Fibroblast of skin of left biceps (primary cell): ENCODE results near the gene TBCK.

Experiments used
- DNase-seq, 2 experiments: peaks; one replicate each; pipeline ENCODE4 v3.0.0-alpha.2; 2013; ENCODE audit warnings: low read depth in 2 of 2

Gene TBCK

GRCh38 chr4:106046083-106046482, 269.9 kb downstream of the TBCK start:
- no peak for DNase-seq

- DNase-seq: no peak
Measured at GRCh38 chr4:106041294-106042002, 274.6 kb downstream of the TBCK start.

GRCh38 chr4:106039796-106040195, 276.2 kb downstream of the TBCK start:
- DNase-seq: peak; percentile 27 to 29

GRCh38 chr4:106038908-106039307, 277.1 kb downstream of the TBCK start:
- no peak for DNase-seq

- no peak for DNase-seq
Measured at GRCh38 chr4:106038012-106038411, 278.0 kb downstream of the TBCK start.

- DNase-seq: no peak
Measured at GRCh38 chr4:106036848-106037247, 279.2 kb downstream of the TBCK start.

GRCh38 chr4:106036334-106036733, 279.7 kb downstream of the TBCK start:
- no peak for DNase-seq

GRCh38 chr4:106035204-106035603, 280.8 kb downstream of the TBCK start:
- no peak for DNase-seq

- DNase-seq: no peak
Measured at GRCh38 chr4:106034751-106035150, 281.3 kb downstream of the TBCK start.

- peak in 1 of 2 experiments; percentile 7 for DNase-seq
Measured at GRCh38 chr4:106034220-106034619, 281.8 kb downstream of the TBCK start.

GRCh38 chr4:106033469-106033868, 282.5 kb downstream of the TBCK start:
- DNase-seq: no peak

GRCh38 chr4:106032851-106033286, 283.1 kb downstream of the TBCK start:
- no peak for DNase-seq

GRCh38 chr4:106022454-106022853, 293.6 kb downstream of the TBCK start:
- DNase-seq: no peak

GRCh38 chr4:106021737-106022410, 294.1 kb downstream of the TBCK start:
- DNase-seq: no peak

- DNase-seq: peak; percentile 25 to 28
Measured at GRCh38 chr4:106019771-106020170, 296.2 kb downstream of the TBCK start.

- DNase-seq: no peak
Measured at GRCh38 chr4:106017975-106018374, 298.0 kb downstream of the TBCK start.

GRCh38 chr4:106011387-106011786, 304.6 kb downstream of the TBCK start:
- DNase-seq: no peak

GRCh38 chr4:106010761-106011160, 305.2 kb downstream of the TBCK start:
- DNase-seq: no peak

GRCh38 chr4:106002994-106003393, 313.0 kb downstream of the TBCK start:
- no peak for DNase-seq

GRCh38 chr4:105998171-105999063, 317.6 kb downstream of the TBCK start:
- DNase-seq: no peak

- no peak for DNase-seq
Measured at GRCh38 chr4:105996845-105997244, 319.2 kb downstream of the TBCK start.

- no peak for DNase-seq
Measured at GRCh38 chr4:105994841-105995501, 321.0 kb downstream of the TBCK start.
